Right lobe of liver (tissue), 6 donors: ENCODE results near the gene HDAC9. TPM values are rescaled to one million over a fixed set of nuclear protein-coding genes. Genes with fewer than 3 reads are reported as not detected.

Experiments used
- ATAC-seq, 4 donors: fragments of 200-7000 bp; cut with Tn5 transposase; one replicate each; pipeline ENCODE4 v1.9.1; 2020; ENCODE audit warnings: mild to moderate bottlenecking in 4 of 4, moderate library complexity in 4 of 4
- DNase-seq, 3 donors: peaks; one replicate each; pipeline ENCODE4 v3.0.0-alpha.2; 2020
- H3K27ac ChIP-seq, 3 donors: fragments of 200-600 bp; one replicate each; pipeline ENCODE4 v1.8.0; 2022
- H3K27me3 ChIP-seq, 2 donors: fragments of 200-600 bp; one replicate each; pipeline ENCODE4 v1.8.0; 2022
- H3K36me3 ChIP-seq, 4 donors: fragments of 200-600 bp; sonication (generic) in 1 of 4; one replicate each; pipeline versions ENCODE4 v1.5.1 to v1.8.0; 2017 to 2022; ENCODE audit warnings: control low read depth in 1 of 4
- H3K4me1 ChIP-seq, 4 donors: fragments of 200-600 bp; sonication (generic) in 1 of 4; one replicate each; pipeline versions ENCODE4 v1.5.1 to v1.8.0; 2017 to 2022; ENCODE audit warnings: control low read depth in 1 of 4
- H3K4me3 ChIP-seq, 3 donors: fragments of 200-600 bp; one replicate each; pipeline ENCODE4 v1.8.0; 2022
- H3K9me3 ChIP-seq, 4 donors: fragments of 200-600 bp; sonication (generic) in 1 of 4; one replicate each; pipeline versions ENCODE4 v1.5.1 to v1.8.0; 2017 to 2022; ENCODE audit warnings: control low read depth in 1 of 4
- POLR2A ChIP-seq: fragments of 450-650 bp; IDR thresholded peaks from one replicate; pipeline ENCODE4 v1.6.1; 2017; ENCODE audit warnings: antibody characterized with exemption, mild to moderate bottlenecking
- WGBS: methylation state at CpG from one replicate; pipeline ENCODE4 v1.1.6; 2018; ENCODE audit warnings: low coverage, low lambda C conversion rate; ENCODE audit not compliant: insufficient coverage; ENCODE audit errors: missing lambda C conversion rate; 5-methylcytosine and 5-hydroxymethylcytosine counted together
- intact Hi-C, 2 donors: fragments of 100-400 bp; cut with DNase I; formaldehyde crosslinking; loops; one replicate each; pipeline versions ENCODE4 v1.11.2 to v1.14.1; 2022
- total RNA-seq, 6 experiments: library from RNA; depleted of rRNA in 2 of 6; stranded (reverse); fragments of >200 nt in 2 of 6; fragmentation: NEBNext Ultra II Directional in 3 of 6; extraction: Animal tissue kit (Norgen Biotek cat#: 25700) in 3 of 6; gene quantifications; one replicate each; pipeline versions ENCODE4 v1.1.0 to v1.2.4, GENCODE V29; 2016 to 2023
- TF ChIP-seq, protein P1 (sequence below), 4 donors: fragments of 200-600 bp in 3 of 4; fragments of 450-650 bp in 1 of 4; IDR thresholded peaks; one replicate each; pipeline versions ENCODE4 v1.5.1 to v1.8.0; 2016 to 2022; ENCODE audit warnings: antibody characterized with exemption in 4 of 4, mild to moderate bottlenecking in 2 of 4
- donor health status: DM: no; HTN: yes; CAD: no.
- donor health status: DM: no; HTN: no; CAD: no.
- donor health status: DM: no; HTN: no; CAD: no.
- donor health status: DM: no; HTN: yes; CAD: no.
- donor health status: DM: no; HTN: yes; CAD: no.

HDAC9 gene
- total RNA-seq, 6 experiments from 2014 or later, result 1.0 to 4.1 (median 2.5) TPM

DNA sequence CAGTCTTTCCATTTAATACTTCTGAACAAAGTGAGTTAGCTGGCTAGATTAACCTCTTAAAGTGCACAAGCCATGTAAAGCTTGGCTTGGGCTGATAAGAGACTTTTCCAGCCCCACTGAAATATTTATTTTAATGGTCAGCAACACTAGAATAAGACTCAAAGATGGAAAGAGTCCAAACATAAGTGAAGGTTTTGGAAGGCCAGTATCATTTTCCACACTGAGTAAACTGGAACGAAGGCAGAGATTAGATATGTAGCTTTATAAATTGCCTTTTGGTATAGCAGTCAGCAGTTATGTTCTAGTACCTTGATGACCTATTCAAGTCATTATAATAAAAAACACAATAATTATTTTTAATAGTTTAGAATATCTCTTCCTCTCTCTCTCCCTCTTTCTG lies 102.2 kb downstream of the HDAC9 start:
- no peak for DNase-seq
- H3K4me3 ChIP-seq, result no peak overlapping the region
- ATAC-seq, result no peak
- H3K36me3 ChIP-seq, result no peaks in the 10 kb centered on the region
- H3K27me3 ChIP-seq, result no peaks in the 10 kb centered on the region
- peaks cover 0 to 3% (median 0%) of the 10 kb centered on the region in 4 donors for H3K9me3 ChIP-seq
- WGBS, result 41% methylated on average over 1 of the region's 1 CpG
- TF ChIP-seq, protein P1, sequence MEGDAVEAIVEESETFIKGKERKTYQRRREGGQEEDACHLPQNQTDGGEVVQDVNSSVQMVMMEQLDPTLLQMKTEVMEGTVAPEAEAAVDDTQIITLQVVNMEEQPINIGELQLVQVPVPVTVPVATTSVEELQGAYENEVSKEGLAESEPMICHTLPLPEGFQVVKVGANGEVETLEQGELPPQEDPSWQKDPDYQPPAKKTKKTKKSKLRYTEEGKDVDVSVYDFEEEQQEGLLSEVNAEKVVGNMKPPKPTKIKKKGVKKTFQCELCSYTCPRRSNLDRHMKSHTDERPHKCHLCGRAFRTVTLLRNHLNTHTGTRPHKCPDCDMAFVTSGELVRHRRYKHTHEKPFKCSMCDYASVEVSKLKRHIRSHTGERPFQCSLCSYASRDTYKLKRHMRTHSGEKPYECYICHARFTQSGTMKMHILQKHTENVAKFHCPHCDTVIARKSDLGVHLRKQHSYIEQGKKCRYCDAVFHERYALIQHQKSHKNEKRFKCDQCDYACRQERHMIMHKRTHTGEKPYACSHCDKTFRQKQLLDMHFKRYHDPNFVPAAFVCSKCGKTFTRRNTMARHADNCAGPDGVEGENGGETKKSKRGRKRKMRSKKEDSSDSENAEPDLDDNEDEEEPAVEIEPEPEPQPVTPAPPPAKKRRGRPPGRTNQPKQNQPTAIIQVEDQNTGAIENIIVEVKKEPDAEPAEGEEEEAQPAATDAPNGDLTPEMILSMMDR (IDR thresholded peaks at IDR 0.05), result no peak
- no peak for TF ChIP-seq POLR2A
- intact Hi-C loops, result no loop called here
- H3K4me1 ChIP-seq, result no peaks in the 10 kb centered on the region
- H3K27ac ChIP-seq, result no peak overlapping the region

DNA sequence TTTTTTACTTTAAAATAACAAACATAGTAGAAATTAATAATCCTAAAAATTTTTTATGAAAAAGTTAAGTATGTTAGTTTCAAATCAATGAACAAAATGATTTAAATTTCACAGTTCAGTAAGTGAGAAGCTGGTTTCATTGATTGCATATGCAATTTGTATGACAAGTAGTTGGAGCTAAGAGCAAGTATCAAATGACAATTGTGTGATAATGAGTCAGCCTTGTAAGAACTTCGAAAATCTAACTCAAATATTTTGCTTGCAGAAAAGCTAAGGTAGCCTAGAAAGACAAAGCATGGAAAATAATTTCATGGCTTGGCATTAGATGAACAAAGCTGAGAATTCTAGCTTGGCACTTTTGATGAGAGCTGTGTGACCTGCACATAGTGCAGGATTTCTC lies 111.5 kb downstream of the HDAC9 start:
- H3K36me3 ChIP-seq, result peaks cover 0 to 1% (median 0%) of the 10 kb centered on the region in 4 donors

DNA sequence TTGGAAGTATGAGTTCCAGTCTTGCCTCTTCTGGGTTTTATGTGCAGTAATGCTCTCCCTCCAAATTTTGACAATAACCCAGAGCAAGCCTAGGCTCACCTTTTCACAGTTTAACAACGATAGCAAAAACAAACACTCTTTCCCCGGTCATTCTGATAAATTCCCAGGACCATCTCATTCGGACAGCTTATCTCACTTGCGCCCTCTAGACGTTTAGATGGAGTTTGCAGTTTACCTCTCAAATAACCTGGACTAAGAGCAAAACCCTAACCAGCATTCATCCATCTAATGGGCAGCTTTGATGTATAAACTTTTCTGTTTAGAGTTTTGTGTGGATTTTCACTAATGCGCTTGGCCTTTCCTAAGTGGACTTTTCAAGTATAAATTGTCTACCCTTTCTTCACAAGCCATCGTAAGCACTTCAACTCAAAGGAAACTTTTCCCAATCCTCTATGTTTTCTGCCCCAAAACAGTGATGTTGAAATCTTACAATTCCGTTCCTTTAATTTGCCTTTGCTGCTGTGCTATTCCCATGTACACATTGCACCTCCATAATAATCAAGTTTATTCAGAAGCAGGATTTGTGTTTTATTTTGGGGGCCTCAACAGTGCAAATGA lies 114.9 kb downstream of the HDAC9 start:
- intact Hi-C loops, result no loop called here
- no peaks in the 10 kb centered on the region for H3K36me3 ChIP-seq
- H3K4me1 ChIP-seq, result no peaks in the 10 kb centered on the region
- H3K27me3 ChIP-seq, result no peaks in the 10 kb centered on the region
- no peak overlapping the region for H3K4me3 ChIP-seq
- no peak for DNase-seq
- no peaks in the 10 kb centered on the region for H3K9me3 ChIP-seq
- WGBS, result 27% methylated on average over 8 of the region's 8 CpGs
- H3K27ac ChIP-seq, result no peak overlapping the region
- TF ChIP-seq, protein P1 (IDR thresholded peaks at IDR 0.05), result peak; percentile 26 to 48 (median 38)
- no peak for TF ChIP-seq POLR2A
- ATAC-seq, result peak; percentile 34 to 62 (median 46)

More for the DNA sequence above, 111.5 kb downstream of the HDAC9 start:
- no peak for DNase-seq
- Histone ChIP-seq H3K4me1 (no peaks in the 10 kb centered on the region), H3K27ac (no peak overlapping the region), H3K9me3 (peaks cover 0 to 6% (median 0%) of the 10 kb centered on the region in 4 donors), H3K4me3 (no peak overlapping the region), H3K27me3 (no peaks in the 10 kb centered on the region)
- intact Hi-C loops, result no loop called here
- 40% methylated on average over 1 of the region's 1 CpG for WGBS
- TF ChIP-seq, protein P1 (IDR thresholded peaks at IDR 0.05), result no peak
- TF ChIP-seq POLR2A, result no peak
- ATAC-seq, result no peak

DNA sequence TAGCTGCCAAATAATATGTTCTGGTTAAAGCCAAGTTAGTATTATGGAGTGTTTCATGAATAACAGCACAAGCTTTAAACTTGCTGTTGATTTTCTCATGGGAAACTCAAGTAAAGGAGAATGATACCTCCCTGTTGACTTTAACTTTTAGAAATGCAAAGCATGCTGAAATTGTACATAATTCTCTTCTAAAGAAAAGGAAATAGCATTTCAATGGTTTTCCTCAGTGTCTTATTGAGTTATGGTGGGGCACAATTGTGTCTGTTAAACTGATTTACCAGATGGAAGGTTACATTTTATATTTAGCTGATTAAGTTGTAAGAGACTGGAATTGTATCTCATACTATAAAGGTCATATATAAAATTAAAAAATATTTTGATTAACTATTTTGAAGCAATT lies 119.3 kb downstream of the HDAC9 start:
- intact Hi-C loops, result no loop called here
- Histone ChIP-seq H3K9me3 (no peaks in the 10 kb centered on the region), H3K36me3 (no peaks in the 10 kb centered on the region), H3K4me1 (no peaks in the 10 kb centered on the region), H3K27ac (no peak overlapping the region), H3K4me3 (no peak overlapping the region), H3K27me3 (no peaks in the 10 kb centered on the region)
- DNase-seq (no peak), ATAC-seq (no peak)
- no peak for TF ChIP-seq POLR2A
- TF ChIP-seq, protein P1 (IDR thresholded peaks at IDR 0.05), result no peak

DNA sequence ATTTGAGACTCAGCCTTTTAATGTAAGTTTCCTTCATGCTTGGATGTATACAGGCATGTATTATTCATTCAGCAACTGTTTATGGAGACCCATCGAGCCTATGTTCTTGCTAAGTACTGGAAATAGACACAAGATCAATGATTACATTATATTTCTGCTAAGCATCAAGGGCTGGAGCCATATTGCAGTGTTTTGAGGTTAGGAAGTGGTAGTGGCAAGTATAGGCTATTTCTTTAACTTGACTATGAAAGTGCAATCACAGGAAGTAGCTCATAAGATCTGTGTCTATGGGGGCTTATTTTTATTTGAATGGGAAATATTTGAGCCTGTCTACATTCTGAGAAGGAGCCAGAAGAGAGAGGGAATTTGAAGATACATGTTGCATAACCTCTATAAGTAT lies 123.8 kb downstream of the HDAC9 start:
- DNase-seq (no peak), ATAC-seq (no peak)
- Histone ChIP-seq H3K4me1 (no peaks in the 10 kb centered on the region), H3K27me3 (no peaks in the 10 kb centered on the region), H3K27ac (no peak overlapping the region), H3K9me3 (no peaks in the 10 kb centered on the region), H3K4me3 (no peak overlapping the region), H3K36me3 (no peaks in the 10 kb centered on the region)
- WGBS, result 15% methylated on average over 1 of the region's 1 CpG
- intact Hi-C loops, result no loop called here
- no peak for TF ChIP-seq POLR2A
- TF ChIP-seq, protein P1 (IDR thresholded peaks at IDR 0.05), result no peak
